Trophoblast cell (in vitro differentiated cells and primary cell): ENCODE results near the gene ABAT.

Experiments
- DNase-seq, 2 donors: peaks; one replicate each; pipeline ENCODE4 v3.0.0-alpha.2; 2016
- H2AFZ ChIP-seq: 2 replicates; pipeline ENCODE4 v1.6.1; 2013; ENCODE audit warnings: low read length, moderate library complexity, mild to moderate bottlenecking; ENCODE audit not compliant: insufficient read depth, poor library complexity
- H2AK5ac ChIP-seq: 2 replicates; pipeline ENCODE4 v1.6.1; 2013; ENCODE audit warnings: mild to moderate bottlenecking, low read length
- H2BK120ac ChIP-seq: 2 replicates; pipeline ENCODE4 v1.6.1; 2013; ENCODE audit warnings: low read length, mild to moderate bottlenecking, moderate library complexity; ENCODE audit not compliant: insufficient read depth, poor library complexity
- H2BK12ac ChIP-seq: 2 replicates; pipeline ENCODE4 v1.6.1; 2013; ENCODE audit warnings: mild to moderate bottlenecking, low read length, moderate library complexity
- H2BK5ac ChIP-seq: 2 replicates; pipeline ENCODE4 v1.6.1; 2013; ENCODE audit warnings: low read length, low read depth, moderate library complexity, mild to moderate bottlenecking; ENCODE audit not compliant: poor library complexity
- H3K14ac ChIP-seq: 2 replicates; pipeline ENCODE4 v1.6.1; 2013; ENCODE audit warnings: mild to moderate bottlenecking, low read length
- H3K18ac ChIP-seq: 2 replicates; pipeline ENCODE4 v1.6.1; 2013; ENCODE audit warnings: mild to moderate bottlenecking, low read length
- H3K23ac ChIP-seq: 2 replicates; pipeline ENCODE4 v1.6.1; 2013; ENCODE audit warnings: low read length
- H3K27ac ChIP-seq: 2 replicates; pipeline ENCODE4 v1.5.1; 2013; ENCODE audit warnings: low read depth, mild to moderate bottlenecking, inconsistent platforms, low read length, moderate library complexity
- H3K27me3 ChIP-seq: 2 replicates; pipeline ENCODE4 v1.6.1; 2013; ENCODE audit warnings: inconsistent platforms, mild to moderate bottlenecking, low read length, moderate library complexity; ENCODE audit not compliant: insufficient read depth
- H3K36me3 ChIP-seq, 2 experiments: 1 replicate in 1 of 2; 2 replicates in 1 of 2; pipeline ENCODE4 v1.6.1; 2013; ENCODE audit warnings: low read length in 2 of 2, mild to moderate bottlenecking in 2 of 2, moderate library complexity in 1 of 2; ENCODE audit not compliant: insufficient read depth in 2 of 2, control insufficient read depth in 1 of 2
- H3K4ac ChIP-seq: 2 replicates; pipeline ENCODE4 v1.6.1; 2013; ENCODE audit warnings: low read depth, mild to moderate bottlenecking, low read length, moderate library complexity
- H3K4me1 ChIP-seq, 2 experiments: 1 replicate in 1 of 2; 2 replicates in 1 of 2; pipeline ENCODE4 v1.6.1; 2013; ENCODE audit warnings: low read length in 2 of 2, mild to moderate bottlenecking in 2 of 2, moderate library complexity in 1 of 2; ENCODE audit not compliant: insufficient read depth in 2 of 2, control insufficient read depth in 1 of 2
- H3K4me2 ChIP-seq: 2 replicates; pipeline ENCODE4 v1.6.1; 2013; ENCODE audit warnings: inconsistent platforms, mild to moderate bottlenecking, low read length, moderate library complexity
- H3K4me3 ChIP-seq: 2 replicates; pipeline ENCODE4 v1.5.1; 2013; ENCODE audit warnings: mild to moderate bottlenecking, low read depth, low read length, inconsistent platforms
- H3K79me1 ChIP-seq: one replicate; pipeline ENCODE4 v1.6.1; 2013; ENCODE audit warnings: low read length
- H3K79me2 ChIP-seq: 2 replicates; pipeline ENCODE4 v1.6.1; 2013; ENCODE audit warnings: low read length, mild to moderate bottlenecking; ENCODE audit not compliant: control insufficient read depth, insufficient read depth, poor library complexity
- H3K9ac ChIP-seq: 2 replicates; pipeline ENCODE4 v1.6.1; 2013; ENCODE audit warnings: mild to moderate bottlenecking, low read length
- H3K9me3 ChIP-seq: 2 replicates; pipeline ENCODE4 v1.6.1; 2013; ENCODE audit warnings: low read depth, mild to moderate bottlenecking, control low read depth, inconsistent platforms, low read length; ENCODE audit not compliant: insufficient read depth
- H4K12ac ChIP-seq: 2 replicates; pipeline ENCODE4 v1.6.1; 2013; ENCODE audit warnings: low read depth, mild to moderate bottlenecking, low read length, moderate library complexity
- H4K8ac ChIP-seq: 2 replicates; pipeline ENCODE4 v1.6.1; 2013; ENCODE audit warnings: low read depth, mild to moderate bottlenecking, low read length, moderate library complexity
- H4K91ac ChIP-seq: one replicate; pipeline ENCODE4 v1.6.1; 2013; ENCODE audit warnings: low read depth, mild to moderate bottlenecking, low read length, moderate library complexity
- WGBS: extraction: QIAGEN DNeasy Blood & Tissue Kit; methylation state at CpG from one replicate; pipeline ENCODE4 v1.1.7; 2013; ENCODE audit warnings: missing lambda C conversion rate; ENCODE audit not compliant: insufficient read length, insufficient coverage; ENCODE audit errors: extremely low coverage; 5-methylcytosine and 5-hydroxymethylcytosine counted together

ABAT gene

GRCh38 chr16:8685617-8686016, 11.2 kb downstream of the ABAT start:
- H3K36me3 ChIP-seq, result peaks cover 0 to 2% of the 10 kb centered on the region in 2 experiments
- no peaks in the 10 kb centered on the region for H3K79me2 ChIP-seq
- H4K12ac ChIP-seq, result no peak overlapping the region
- H2AFZ ChIP-seq, result no peak overlapping the region
- WGBS, result no CpG with 5 or more reads among the region's 3 CpGs
- no peaks in the 10 kb centered on the region for H3K79me1 ChIP-seq
- H3K14ac ChIP-seq, result no peak overlapping the region
- H3K4ac ChIP-seq, result no peak overlapping the region
- H4K91ac ChIP-seq, result no peak overlapping the region
- no peak overlapping the region for H3K23ac ChIP-seq
- H4K8ac ChIP-seq, result no peak overlapping the region
- H2BK5ac ChIP-seq, result no peak overlapping the region
- H3K4me1 ChIP-seq, result peaks cover 0 to 3% of the 10 kb centered on the region in 2 experiments
- no peak overlapping the region for H2BK12ac ChIP-seq
- H3K4me2 ChIP-seq, result no peak overlapping the region
- no peak overlapping the region for H2BK120ac ChIP-seq
- no peak overlapping the region for H2AK5ac ChIP-seq
- no peak overlapping the region for H3K18ac ChIP-seq
- DNase-seq, result no peak
- H3K4me3 ChIP-seq, result no peak overlapping the region
- no peaks in the 10 kb centered on the region for H3K27me3 ChIP-seq
- H3K27ac ChIP-seq, result no peak overlapping the region
- peaks cover 2% of the 10 kb centered on the region for H3K9me3 ChIP-seq
- H3K9ac ChIP-seq, result no peak overlapping the region

DNA sequence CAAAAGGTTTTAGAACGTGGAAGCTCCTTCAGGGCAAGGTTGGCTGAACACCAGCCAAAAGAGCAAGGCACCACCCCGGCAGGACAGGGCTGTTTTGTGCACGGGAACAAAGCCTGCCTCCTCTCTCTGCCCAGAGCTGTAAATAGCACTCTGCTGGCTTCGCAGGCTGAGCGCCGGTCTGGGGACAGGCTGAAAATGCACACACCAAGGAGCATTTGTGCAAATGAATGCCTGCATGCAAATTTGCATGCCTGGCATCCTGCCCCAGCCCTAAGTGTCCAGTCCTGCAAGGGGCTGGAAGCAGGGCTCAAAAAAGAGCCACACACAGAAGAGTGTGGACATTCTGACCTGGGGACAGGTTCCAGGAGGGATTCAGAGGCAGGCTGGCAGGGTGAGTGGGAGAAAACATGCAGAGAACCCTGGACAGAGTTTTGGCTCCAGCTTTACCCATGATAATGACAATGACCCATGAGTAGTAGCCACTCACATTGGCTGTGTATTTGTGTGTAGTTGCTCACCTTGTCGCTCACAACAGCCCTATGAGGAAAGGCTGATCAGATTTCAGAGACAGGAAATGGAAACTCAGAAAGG, 11.7 kb downstream of the ABAT start:
- no peak for DNase-seq
- no peak overlapping the region for H3K4ac ChIP-seq
- H3K4me3 ChIP-seq, result no peak overlapping the region
- H3K18ac ChIP-seq, result no peak overlapping the region
- no peak overlapping the region for H3K14ac ChIP-seq
- H2AFZ ChIP-seq, result no peak overlapping the region
- H2BK120ac ChIP-seq, result no peak overlapping the region
- peaks cover 0 to 3% of the 10 kb centered on the region in 2 experiments for H3K4me1 ChIP-seq
- H4K8ac ChIP-seq, result no peak overlapping the region
- H3K36me3 ChIP-seq, result peaks cover 0 to 2% of the 10 kb centered on the region in 2 experiments
- no peak overlapping the region for H3K23ac ChIP-seq
- no peak overlapping the region for H4K91ac ChIP-seq
- no peak overlapping the region for H3K4me2 ChIP-seq
- no peaks in the 10 kb centered on the region for H3K79me1 ChIP-seq
- H2AK5ac ChIP-seq, result no peak overlapping the region
- no peak overlapping the region for H3K9ac ChIP-seq
- H3K27ac ChIP-seq, result no peak overlapping the region
- H3K9me3 ChIP-seq, result peaks cover 2% of the 10 kb centered on the region
- H2BK12ac ChIP-seq, result no peak overlapping the region
- no peak overlapping the region for H4K12ac ChIP-seq
- WGBS, result no CpG with 5 or more reads among the region's 7 CpGs
- H3K27me3 ChIP-seq, result no peaks in the 10 kb centered on the region
- no peaks in the 10 kb centered on the region for H3K79me2 ChIP-seq
- no peak overlapping the region for H2BK5ac ChIP-seq

- no peak overlapping the region for H3K4ac ChIP-seq
- no peak overlapping the region for H2AK5ac ChIP-seq
- no peaks in the 10 kb centered on the region for H3K79me2 ChIP-seq
- no peak overlapping the region for H3K4me3 ChIP-seq
- no peak overlapping the region for H4K91ac ChIP-seq
- H3K27ac ChIP-seq, result no peak overlapping the region
- H2AFZ ChIP-seq, result no peak overlapping the region
- WGBS, result no CpG with 5 or more reads among the region's 9 CpGs
- H3K18ac ChIP-seq, result no peak overlapping the region
- no peak overlapping the region for H2BK12ac ChIP-seq
- peaks cover 2% of the 10 kb centered on the region for H3K9me3 ChIP-seq
- no peaks in the 10 kb centered on the region for H3K79me1 ChIP-seq
- peaks cover 0 to 2% of the 10 kb centered on the region in 2 experiments for H3K36me3 ChIP-seq
- H4K12ac ChIP-seq, result no peak overlapping the region
- no peak overlapping the region for H3K23ac ChIP-seq
- no peak overlapping the region for H3K4me2 ChIP-seq
- no peaks in the 10 kb centered on the region for H3K27me3 ChIP-seq
- H3K9ac ChIP-seq, result no peak overlapping the region
- H3K14ac ChIP-seq, result no peak overlapping the region
- DNase-seq, result no peak
- no peak overlapping the region for H2BK120ac ChIP-seq
- H2BK5ac ChIP-seq, result no peak overlapping the region
- H4K8ac ChIP-seq, result no peak overlapping the region
- peaks cover 0 to 3% of the 10 kb centered on the region in 2 experiments for H3K4me1 ChIP-seq
Measured at GRCh38 chr16:8686879-8687278, 12.5 kb downstream of the ABAT start.

DNA sequence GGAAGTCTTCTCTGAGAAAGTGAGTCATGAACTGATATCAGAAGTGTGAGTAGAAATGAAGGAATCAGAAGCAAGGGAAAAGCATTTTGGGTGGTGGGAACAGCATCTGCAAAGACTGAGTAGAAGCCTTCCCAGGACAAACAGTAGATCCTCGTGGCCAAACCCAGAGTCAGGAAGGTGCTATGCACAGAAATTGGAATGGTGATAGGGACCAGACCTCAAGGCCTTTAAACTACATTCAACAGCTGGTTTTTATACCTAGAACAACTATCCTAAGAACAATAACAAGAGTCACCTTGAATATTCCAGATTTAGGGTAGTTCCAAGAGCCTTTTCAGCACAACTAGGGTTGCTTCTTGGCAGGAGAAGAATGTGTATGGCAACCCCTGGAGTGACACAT, 15.3 kb downstream of the ABAT start:
- no peak overlapping the region for H2AFZ ChIP-seq
- H3K36me3 ChIP-seq, result peaks cover 0 to 2% of the 10 kb centered on the region in 2 experiments
- H3K27me3 ChIP-seq, result no peaks in the 10 kb centered on the region
- no peak overlapping the region for H4K12ac ChIP-seq
- no peak overlapping the region for H3K18ac ChIP-seq
- no peak overlapping the region for H2AK5ac ChIP-seq
- no peak overlapping the region for H2BK12ac ChIP-seq
- DNase-seq, result no peak
- H3K4me1 ChIP-seq, result peaks cover 4 to 7% of the 10 kb centered on the region in 2 experiments
- H3K27ac ChIP-seq, result no peak overlapping the region
- no peaks in the 10 kb centered on the region for H3K79me2 ChIP-seq
- H4K91ac ChIP-seq, result no peak overlapping the region
- WGBS, result no CpG with 5 or more reads among the region's 1 CpG
- H3K4me2 ChIP-seq, result no peak overlapping the region
- no peak overlapping the region for H2BK5ac ChIP-seq
- H3K4me3 ChIP-seq, result no peak overlapping the region
- no peak overlapping the region for H4K8ac ChIP-seq
- no peak overlapping the region for H3K9ac ChIP-seq
- no peaks in the 10 kb centered on the region for H3K79me1 ChIP-seq
- peaks cover 2% of the 10 kb centered on the region for H3K9me3 ChIP-seq
- H3K4ac ChIP-seq, result no peak overlapping the region
- no peak overlapping the region for H3K23ac ChIP-seq
- H2BK120ac ChIP-seq, result no peak overlapping the region
- no peak overlapping the region for H3K14ac ChIP-seq
